ENCODE data around the gene ZNF496.
"Not testable (repeated sequence)": the region's sequence is repeated elsewhere in the genome, so short reads cannot be mapped to it uniquely, and the experiment has no call there.

ZNF496 gene

DNA sequence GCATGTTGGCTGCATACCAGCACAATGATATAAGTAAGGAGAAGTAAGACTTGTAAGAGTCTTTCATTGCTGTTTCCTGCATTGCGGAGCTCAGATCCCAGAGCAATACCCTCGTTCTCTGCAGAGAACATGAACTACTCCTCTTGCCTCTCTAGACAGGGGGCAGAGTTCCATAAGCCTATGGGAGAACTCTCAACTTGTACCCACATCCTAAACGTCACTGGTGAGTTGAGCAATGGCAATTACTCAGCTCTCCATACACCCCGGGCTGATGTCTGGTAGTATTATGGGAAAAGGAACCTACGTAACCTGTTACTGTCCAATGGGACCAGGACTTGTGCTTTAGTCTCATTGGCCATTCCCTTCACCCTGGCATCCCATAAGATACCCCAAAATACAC is 27.3 kb upstream of the ZNF496 start:
- no peak overlapping the region for H3K4me3 ChIP-seq (ENCODE audit: low read length)
- H3K27me3 ChIP-seq (ENCODE audit: control insufficient read depth, insufficient read depth, low read length) = no peaks in the 10 kb centered on the region
- no peaks in the 10 kb centered on the region for H3K9me3 ChIP-seq (ENCODE audit: control insufficient read depth, insufficient read depth, low read length)
- WGBS (ENCODE audit: insufficient coverage, insufficient read length) = no CpG with 5 or more reads among the region's 5 CpGs
- no peaks in the 10 kb centered on the region for H3K4me1 ChIP-seq (ENCODE audit: control insufficient read depth, insufficient read depth, low read length)
- H3K36me3 ChIP-seq (ENCODE audit: control insufficient read depth, insufficient read depth, low read length) = no peaks in the 10 kb centered on the region
- no peak overlapping the region for H3K27ac ChIP-seq (ENCODE audit: low read length)
- no peak for DNase-seq (ENCODE audit: low read depth, low spot score)

DNA sequence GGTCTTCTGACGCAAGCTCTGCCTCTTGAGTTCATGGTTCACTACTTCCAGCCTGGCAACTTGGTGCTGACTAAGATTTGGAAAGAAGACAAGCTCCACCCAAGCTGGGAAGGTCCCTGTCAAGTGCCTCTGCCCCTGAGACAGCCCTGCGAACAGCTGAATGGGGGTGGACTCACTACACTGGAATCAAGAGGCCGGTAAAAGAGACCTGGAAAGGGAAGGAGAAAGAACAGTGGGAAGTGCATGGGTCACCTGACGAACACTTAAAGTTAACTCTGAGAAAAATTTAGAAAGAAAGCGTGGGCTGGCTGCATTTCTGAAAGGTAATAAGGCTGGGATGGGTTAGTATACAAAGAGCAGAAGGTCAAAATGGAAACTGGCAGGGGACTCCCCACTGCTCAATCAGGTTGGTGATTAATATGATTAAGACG is 26.1 kb upstream of the ZNF496 start:
- H3K27ac ChIP-seq (ENCODE audit: low read length) = no peak overlapping the region
- WGBS (ENCODE audit: insufficient coverage, insufficient read length) = no CpG with 5 or more reads among the region's 6 CpGs
- no peak for DNase-seq (ENCODE audit: low read depth, low spot score)

GRCh38 chr1:247357052-247357780 is 25.5 kb upstream of the ZNF496 start:
- no peak overlapping the region for H3K4me3 ChIP-seq (ENCODE audit: low read length)
- no peaks in the 10 kb centered on the region for H3K9me3 ChIP-seq (ENCODE audit: control insufficient read depth, insufficient read depth, low read length)
- no peak for DNase-seq (ENCODE audit: low read depth, low spot score)
- no CpG with 5 or more reads among the region's 7 CpGs for WGBS (ENCODE audit: insufficient coverage, insufficient read length)
- H3K27ac ChIP-seq (ENCODE audit: low read length) = no peak overlapping the region
- no peaks in the 10 kb centered on the region for H3K27me3 ChIP-seq (ENCODE audit: control insufficient read depth, insufficient read depth, low read length)
- no peaks in the 10 kb centered on the region for H3K36me3 ChIP-seq (ENCODE audit: control insufficient read depth, insufficient read depth, low read length)
- no peaks in the 10 kb centered on the region for H3K4me1 ChIP-seq (ENCODE audit: control insufficient read depth, insufficient read depth, low read length)

More for the DNA sequence above, 26.1 kb upstream of the ZNF496 start:
- no peaks in the 10 kb centered on the region for H3K4me1 ChIP-seq (ENCODE audit: control insufficient read depth, insufficient read depth, low read length)
- no peaks in the 10 kb centered on the region for H3K27me3 ChIP-seq (ENCODE audit: control insufficient read depth, insufficient read depth, low read length)
- H3K9me3 ChIP-seq (ENCODE audit: control insufficient read depth, insufficient read depth, low read length) = no peaks in the 10 kb centered on the region
- no peak overlapping the region for H3K4me3 ChIP-seq (ENCODE audit: low read length)
- no peaks in the 10 kb centered on the region for H3K36me3 ChIP-seq (ENCODE audit: control insufficient read depth, insufficient read depth, low read length)

GRCh38 chr1:247355160-247355559 is 23.5 kb upstream of the ZNF496 start:
- H3K4me3 ChIP-seq (ENCODE audit: low read length); H3K4me1 ChIP-seq (ENCODE audit: control insufficient read depth, insufficient read depth, low read length); DNase-seq (ENCODE audit: low read depth, low spot score); H3K27ac ChIP-seq (ENCODE audit: low read length); H3K9me3 ChIP-seq (ENCODE audit: control insufficient read depth, insufficient read depth, low read length); H3K36me3 ChIP-seq (ENCODE audit: control insufficient read depth, insufficient read depth, low read length); H3K27me3 ChIP-seq (ENCODE audit: control insufficient read depth, insufficient read depth, low read length): not testable (repeated sequence)
- WGBS (ENCODE audit: insufficient coverage, insufficient read length) = no CpG with 5 or more reads among the region's 1 CpG

DNA sequence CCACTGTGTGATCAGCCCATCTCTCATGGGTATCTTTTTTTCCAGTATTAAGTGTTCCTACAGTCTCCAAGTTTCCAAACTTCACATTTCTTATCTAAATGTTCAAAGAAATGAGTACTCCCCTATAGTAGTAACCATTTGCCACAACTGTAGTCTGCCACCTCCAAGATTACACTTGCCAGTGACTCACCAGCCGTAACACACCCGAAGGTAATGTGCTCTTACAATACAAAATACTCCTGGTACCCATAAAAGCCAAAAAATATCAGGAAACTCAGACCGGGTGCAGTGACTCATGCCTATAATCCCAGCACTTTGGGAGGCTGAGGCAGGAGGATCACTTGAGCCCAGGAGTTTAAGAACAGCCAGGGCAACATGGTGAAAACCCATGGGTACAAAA is 20.5 kb upstream of the ZNF496 start:
- no peaks in the 10 kb centered on the region for H3K27me3 ChIP-seq (ENCODE audit: control insufficient read depth, insufficient read depth, low read length)
- H3K36me3 ChIP-seq (ENCODE audit: control insufficient read depth, insufficient read depth, low read length) = no peaks in the 10 kb centered on the region
- no CpG with 5 or more reads among the region's 3 CpGs for WGBS (ENCODE audit: insufficient coverage, insufficient read length)
- no peak overlapping the region for H3K4me3 ChIP-seq (ENCODE audit: low read length)
- H3K9me3 ChIP-seq (ENCODE audit: control insufficient read depth, insufficient read depth, low read length) = no peaks in the 10 kb centered on the region
- H3K4me1 ChIP-seq (ENCODE audit: control insufficient read depth, insufficient read depth, low read length) = no peaks in the 10 kb centered on the region; the same call in 1 of the 2 replicates
- no peak for DNase-seq (ENCODE audit: low read depth, low spot score)
- H3K27ac ChIP-seq (ENCODE audit: low read length) = no peak overlapping the region

DNA sequence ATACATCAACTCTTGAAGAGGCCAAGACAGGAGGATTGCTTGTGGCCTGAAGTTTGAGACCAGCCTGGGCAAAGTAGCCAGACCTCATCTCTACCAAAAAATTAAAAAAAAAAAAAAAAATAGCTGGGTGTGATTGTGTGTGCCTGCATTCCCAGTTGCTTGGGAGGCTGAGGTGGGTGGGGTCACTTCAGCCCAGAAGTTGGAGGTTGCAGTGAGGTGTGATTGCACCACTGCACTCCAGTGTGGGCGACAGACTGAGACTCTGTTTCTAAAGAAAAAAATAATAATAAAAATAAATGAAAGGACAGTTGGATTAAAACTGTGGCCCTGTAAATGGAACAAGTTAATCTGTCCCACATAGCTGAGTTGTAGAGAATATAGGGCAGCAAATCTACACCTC is 18.9 kb upstream of the ZNF496 start:
- Histone ChIP-seq H3K9me3 (ENCODE audit: control insufficient read depth, insufficient read depth, low read length) (no peaks in the 10 kb centered on the region), H3K4me1 (ENCODE audit: control insufficient read depth, insufficient read depth, low read length) (no peaks in the 10 kb centered on the region; the same call in 1 of the 2 replicates), H3K27ac (ENCODE audit: low read length) (no peak overlapping the region), H3K4me3 (ENCODE audit: low read length) (no peak overlapping the region), H3K27me3 (ENCODE audit: control insufficient read depth, insufficient read depth, low read length) (no peaks in the 10 kb centered on the region), H3K36me3 (ENCODE audit: control insufficient read depth, insufficient read depth, low read length) (no peaks in the 10 kb centered on the region)
- DNase-seq (ENCODE audit: low read depth, low spot score) = no peak
- WGBS (ENCODE audit: insufficient coverage, insufficient read length) = no CpG with 5 or more reads among the region's 1 CpG

DNA sequence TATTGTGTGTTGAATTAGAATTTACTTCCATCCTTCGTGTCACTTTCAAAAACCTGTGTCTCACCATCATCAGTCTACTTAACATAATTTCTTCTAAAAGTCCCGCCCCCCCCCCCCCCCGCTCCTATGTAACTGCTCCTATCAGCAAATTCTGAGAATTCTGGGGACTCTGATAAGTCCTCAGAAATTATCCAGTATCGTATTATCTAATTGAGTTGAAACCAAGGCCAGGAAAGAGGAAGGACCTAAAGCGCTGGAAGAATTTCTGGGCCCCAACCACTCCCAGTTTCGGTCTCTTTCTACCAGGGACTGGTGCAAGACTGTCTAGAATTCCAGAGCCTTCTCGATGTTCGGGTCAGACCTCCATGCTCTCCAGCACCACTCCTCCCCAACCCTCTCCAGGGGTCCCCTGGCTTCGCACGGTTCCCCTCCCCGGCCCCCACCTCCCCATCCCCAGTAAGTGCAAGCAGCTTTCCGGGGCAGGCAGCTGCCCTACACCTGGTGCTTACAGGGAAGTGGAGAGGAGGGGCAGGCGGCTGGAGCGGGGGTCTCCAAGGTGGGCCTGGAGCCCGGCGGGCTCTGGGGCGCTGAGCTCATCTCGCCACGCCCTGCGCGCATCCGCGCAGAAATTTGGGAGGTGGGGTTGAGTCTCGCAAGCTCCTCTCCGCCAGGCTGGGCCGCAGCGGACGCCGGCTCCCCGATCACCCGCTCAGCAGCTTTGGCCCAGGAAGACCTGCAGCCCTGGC is 16.0 kb upstream of the ZNF496 start:
- WGBS (ENCODE audit: insufficient coverage, insufficient read length) = no CpG with 5 or more reads among the region's 31 CpGs

DNA sequence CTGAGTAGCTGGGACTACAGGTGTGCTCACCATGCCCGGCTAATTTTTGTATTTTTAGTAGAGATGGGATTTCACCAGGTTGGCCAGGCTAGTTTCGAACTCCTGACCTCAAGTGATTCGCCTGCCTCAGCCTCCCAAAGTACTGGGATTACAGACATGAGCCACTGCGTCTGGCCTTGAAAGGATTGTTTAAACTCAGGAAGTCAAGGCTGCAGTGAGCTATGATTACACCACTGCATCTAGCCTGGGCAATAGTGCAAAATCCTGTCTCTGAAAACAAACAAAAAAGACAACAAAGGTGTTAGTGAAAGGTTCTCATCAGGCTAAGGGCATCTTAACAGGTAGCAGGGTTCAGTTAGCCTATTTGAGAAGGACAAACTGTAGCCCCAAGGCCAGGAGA is 14.2 kb upstream of the ZNF496 start:
- Histone ChIP-seq H3K9me3 (ENCODE audit: control insufficient read depth, insufficient read depth, low read length) (no peaks in the 10 kb centered on the region), H3K36me3 (ENCODE audit: control insufficient read depth, insufficient read depth, low read length) (no peaks in the 10 kb centered on the region), H3K27me3 (ENCODE audit: control insufficient read depth, insufficient read depth, low read length) (no peaks in the 10 kb centered on the region), H3K27ac (ENCODE audit: low read length) (no peak overlapping the region), H3K4me3 (ENCODE audit: low read length) (no peak overlapping the region), H3K4me1 (ENCODE audit: control insufficient read depth, insufficient read depth, low read length) (no peaks in the 10 kb centered on the region; the same call in 1 of the 2 replicates)
- no CpG with 5 or more reads among the region's 4 CpGs for WGBS (ENCODE audit: insufficient coverage, insufficient read length)
- DNase-seq (ENCODE audit: low read depth, low spot score) = no peak

More for the DNA sequence above, 16.0 kb upstream of the ZNF496 start:
- H3K36me3 ChIP-seq (ENCODE audit: control insufficient read depth, insufficient read depth, low read length) = no peaks in the 10 kb centered on the region
- H3K27ac ChIP-seq (ENCODE audit: low read length) = no peak overlapping the region
- no peaks in the 10 kb centered on the region for H3K27me3 ChIP-seq (ENCODE audit: control insufficient read depth, insufficient read depth, low read length)
- H3K4me1 ChIP-seq (ENCODE audit: control insufficient read depth, insufficient read depth, low read length) = no peaks in the 10 kb centered on the region; the same call in 1 of the 2 replicates
- H3K4me3 ChIP-seq (ENCODE audit: low read length) = no peak overlapping the region
- DNase-seq (ENCODE audit: low read depth, low spot score) = no peak
- no peaks in the 10 kb centered on the region for H3K9me3 ChIP-seq (ENCODE audit: control insufficient read depth, insufficient read depth, low read length)

DNA sequence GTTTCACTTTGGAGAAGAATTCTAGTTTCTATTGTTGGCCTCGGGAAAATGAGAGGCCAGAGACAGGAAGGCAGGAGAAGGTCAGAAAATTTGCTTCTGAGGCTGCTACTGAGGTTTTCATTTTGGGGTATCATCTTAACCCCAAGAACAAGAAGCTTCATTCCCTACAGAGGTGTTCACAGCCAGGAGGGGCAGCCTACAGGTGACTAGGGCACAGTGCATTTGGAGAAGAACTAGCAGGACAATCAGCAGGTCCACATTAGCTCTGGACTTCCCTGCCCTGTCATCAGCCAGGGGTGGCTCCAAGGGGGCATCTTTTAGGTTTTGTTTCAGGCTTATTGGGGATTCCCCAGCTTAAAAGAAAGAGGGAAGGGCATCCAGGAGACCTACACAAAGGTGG is 12.1 kb upstream of the ZNF496 start:
- DNase-seq (ENCODE audit: low read depth, low spot score) = no peak
- Histone ChIP-seq H3K4me3 (ENCODE audit: low read length) (no peak overlapping the region), H3K27ac (ENCODE audit: low read length) (no peak overlapping the region), H3K4me1 (ENCODE audit: control insufficient read depth, insufficient read depth, low read length) (no peaks in the 10 kb centered on the region; the same call in 1 of the 2 replicates), H3K36me3 (ENCODE audit: control insufficient read depth, insufficient read depth, low read length) (peaks cover 4% of the 10 kb centered on the region; the same call in 1 of the 2 replicates), H3K27me3 (ENCODE audit: control insufficient read depth, insufficient read depth, low read length) (no peaks in the 10 kb centered on the region), H3K9me3 (ENCODE audit: control insufficient read depth, insufficient read depth, low read length) (no peaks in the 10 kb centered on the region)
- WGBS (ENCODE audit: insufficient coverage, insufficient read length) = no CpG with 5 or more reads among the region's 1 CpG

DNA sequence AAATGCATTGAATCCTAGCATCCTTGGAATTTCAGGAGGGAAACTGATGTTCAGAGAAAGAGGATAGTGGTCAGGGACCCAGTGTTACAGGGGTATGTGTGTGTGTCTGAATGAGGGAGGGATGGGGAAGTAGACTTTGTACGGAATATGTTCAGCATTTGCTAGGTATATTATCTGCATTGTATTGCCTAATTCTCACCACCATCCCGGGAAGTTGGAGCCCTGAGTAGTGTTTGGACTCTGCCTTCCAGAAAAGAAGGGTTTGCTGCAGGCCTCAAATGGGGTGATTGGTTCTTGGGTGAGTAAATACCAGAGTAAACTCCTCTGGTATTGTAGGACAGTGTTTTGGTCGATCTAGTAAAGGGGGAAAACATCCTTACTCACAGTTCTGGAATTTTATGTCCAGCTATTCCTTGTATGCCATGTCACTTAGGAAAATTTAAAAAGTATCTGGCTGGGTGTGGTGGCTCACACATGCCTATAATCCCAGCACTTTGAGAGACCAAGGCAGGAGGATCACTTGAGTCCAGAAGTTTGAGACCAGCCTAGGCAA is 7.1 kb upstream of the ZNF496 start:
- Histone ChIP-seq H3K4me3 (ENCODE audit: low read length) (no peak overlapping the region), H3K9me3 (ENCODE audit: control insufficient read depth, insufficient read depth, low read length) (no peaks in the 10 kb centered on the region), H3K27ac (ENCODE audit: low read length) (no peak overlapping the region), H3K36me3 (ENCODE audit: control insufficient read depth, insufficient read depth, low read length) (peaks cover 4% of the 10 kb centered on the region; the same call in 1 of the 2 replicates), H3K4me1 (ENCODE audit: control insufficient read depth, insufficient read depth, low read length) (peaks cover 11% of the 10 kb centered on the region; the same call in 1 of the 2 replicates), H3K27me3 (ENCODE audit: control insufficient read depth, insufficient read depth, low read length) (no peaks in the 10 kb centered on the region)
- no peak for DNase-seq (ENCODE audit: low read depth, low spot score)
- no CpG with 5 or more reads among the region's 3 CpGs for WGBS (ENCODE audit: insufficient coverage, insufficient read length)

Measured in iPS DF 6.9 (cell line).